ENCODE data around the gene KIF26B. TPM values are rescaled to one million over a fixed set of nuclear protein-coding genes. Genes with fewer than 3 reads are reported as not detected.

The KIF26B gene
- total RNA-seq, 2 donors from 2014 or later, result not detected

- ATAC-seq (no peak), DNase-seq (ENCODE audit: low spot score) (no peak)
- Mint-ChIP-seq H3K4me1 (ENCODE audit: low read depth in 2 of 2) (no peaks in the 10 kb centered on the region), H3K9me3 (no peaks in the 10 kb centered on the region), H3K4me3 (no peak overlapping the region), H3K27ac (no peak overlapping the region), H3K36me3 (peaks cover 1% of the 10 kb centered on the region), H3K27me3 (no peaks in the 10 kb centered on the region)
These were observed 57.5 kb downstream of the KIF26B start for GRCh38 chr1:245212221-245212710.

DNA sequence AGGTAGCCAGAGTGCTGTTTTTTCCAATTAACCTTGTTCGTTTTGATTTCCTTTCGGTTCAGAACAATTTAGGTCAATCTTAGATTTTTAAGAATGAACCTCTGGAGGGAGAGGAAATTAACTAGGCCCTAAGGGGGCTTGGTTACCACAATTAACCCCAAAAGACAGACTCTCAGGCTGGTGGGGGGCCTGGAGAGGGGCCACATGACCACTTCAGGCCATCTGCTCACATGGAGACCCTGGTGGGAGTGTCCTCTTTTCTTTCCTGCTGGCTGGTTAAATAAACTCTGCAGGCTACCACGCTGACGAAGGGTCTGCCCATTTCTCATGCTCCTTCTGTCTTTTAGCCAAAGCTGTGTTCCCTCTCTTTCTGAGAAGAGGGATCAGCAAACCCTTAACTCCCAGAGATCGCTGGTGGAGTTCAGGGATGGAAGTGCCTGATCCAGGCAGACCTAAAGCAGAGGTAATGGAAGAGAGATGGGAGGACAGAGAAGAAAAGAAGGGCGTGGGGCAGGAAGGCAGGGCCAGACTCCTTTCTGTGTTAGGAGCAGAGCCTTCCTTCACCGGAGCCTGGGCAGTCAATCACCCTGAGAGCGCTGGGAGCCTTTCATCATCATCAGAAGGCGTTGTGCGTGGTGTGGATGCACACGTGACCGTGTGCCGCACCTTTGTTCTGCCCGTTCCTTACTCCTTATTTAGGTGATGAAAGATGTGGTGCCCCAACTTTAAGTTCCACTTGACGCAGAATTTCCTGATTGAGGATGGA, 58.5 kb downstream of the KIF26B start:
- Mint-ChIP-seq H3K9me3 (no peaks in the 10 kb centered on the region), H3K4me1 (ENCODE audit: low read depth in 2 of 2) (no peaks in the 10 kb centered on the region), H3K4me3 (no peak overlapping the region), H3K27ac (no peak overlapping the region), H3K36me3 (no peaks in the 10 kb centered on the region), H3K27me3 (no peaks in the 10 kb centered on the region)
- ATAC-seq, result no peak
- no peak for DNase-seq (ENCODE audit: low spot score)

DNA sequence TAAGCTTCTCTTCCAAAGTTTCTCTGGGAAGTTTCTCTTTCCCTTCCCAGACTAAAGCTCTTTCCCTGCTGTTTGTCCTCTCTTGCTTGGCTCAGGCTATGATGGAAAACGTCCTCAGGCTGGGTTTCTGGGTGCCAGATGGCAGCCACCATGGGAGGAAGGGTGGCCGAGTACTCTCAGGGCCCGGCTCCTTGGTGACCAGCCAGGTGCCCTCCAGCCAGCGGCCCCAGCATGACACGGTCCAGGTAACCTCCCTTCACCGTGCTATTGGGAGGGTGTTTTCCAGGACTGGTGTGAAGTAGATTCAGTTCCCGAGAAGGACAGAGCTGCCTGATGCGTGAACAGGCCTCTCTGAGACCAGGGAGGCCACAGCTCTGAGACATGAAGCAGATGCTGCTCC, 60.3 kb downstream of the KIF26B start:
- no peak for DNase-seq (ENCODE audit: low spot score)
- no peak overlapping the region for H3K4me3 Mint-ChIP-seq
- no peaks in the 10 kb centered on the region for H3K4me1 Mint-ChIP-seq (ENCODE audit: low read depth in 2 of 2)
- peak in 1 of 2 donors; percentile 39 for ATAC-seq
- no peaks in the 10 kb centered on the region for H3K9me3 Mint-ChIP-seq
- H3K27me3 Mint-ChIP-seq, result no peaks in the 10 kb centered on the region
- no peak overlapping the region for H3K27ac Mint-ChIP-seq
- H3K36me3 Mint-ChIP-seq, result no peaks in the 10 kb centered on the region

DNA sequence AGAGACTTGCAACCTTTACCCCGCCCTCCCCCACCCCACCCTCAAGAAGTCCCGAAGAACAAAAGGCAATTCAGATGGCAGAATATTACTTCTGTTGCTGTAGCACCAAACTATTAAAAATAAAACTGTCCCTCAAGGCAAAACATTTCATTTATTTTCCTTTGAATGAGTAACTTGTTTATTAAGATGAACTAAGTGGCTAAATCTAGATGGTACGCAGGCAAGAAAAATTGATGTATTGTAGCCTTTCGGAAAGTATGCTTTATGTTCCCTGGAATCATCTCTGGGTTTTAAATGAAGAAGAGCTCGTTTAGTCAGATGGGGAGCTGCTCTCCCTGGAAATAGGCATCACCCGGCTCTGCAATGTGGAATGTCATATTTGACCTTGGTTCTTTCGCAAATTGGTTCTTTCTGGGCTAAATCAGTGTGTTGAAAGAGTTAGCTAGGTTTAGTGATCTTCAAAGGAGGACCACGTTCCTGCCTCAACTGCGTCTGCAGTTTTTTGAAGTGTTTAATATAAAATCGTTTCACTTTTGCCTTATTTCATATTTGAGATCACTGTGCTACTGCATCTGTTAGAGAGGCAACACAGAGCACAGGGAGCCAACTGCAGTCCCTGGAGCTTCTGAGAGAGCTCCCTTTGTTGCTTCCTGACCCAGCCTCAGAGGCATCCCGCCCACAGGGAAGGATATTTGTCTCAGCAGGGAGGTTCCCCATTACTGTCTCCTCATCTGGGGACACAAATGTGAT, 61.8 kb downstream of the KIF26B start:
- H3K27me3 Mint-ChIP-seq, result no peaks in the 10 kb centered on the region
- no peak for DNase-seq (ENCODE audit: low spot score)
- no peak overlapping the region for H3K27ac Mint-ChIP-seq
- H3K9me3 Mint-ChIP-seq, result no peaks in the 10 kb centered on the region
- no peak for ATAC-seq
- no peak overlapping the region for H3K4me3 Mint-ChIP-seq
- no peaks in the 10 kb centered on the region for H3K36me3 Mint-ChIP-seq
- no peaks in the 10 kb centered on the region for H3K4me1 Mint-ChIP-seq (ENCODE audit: low read depth in 2 of 2)

DNA sequence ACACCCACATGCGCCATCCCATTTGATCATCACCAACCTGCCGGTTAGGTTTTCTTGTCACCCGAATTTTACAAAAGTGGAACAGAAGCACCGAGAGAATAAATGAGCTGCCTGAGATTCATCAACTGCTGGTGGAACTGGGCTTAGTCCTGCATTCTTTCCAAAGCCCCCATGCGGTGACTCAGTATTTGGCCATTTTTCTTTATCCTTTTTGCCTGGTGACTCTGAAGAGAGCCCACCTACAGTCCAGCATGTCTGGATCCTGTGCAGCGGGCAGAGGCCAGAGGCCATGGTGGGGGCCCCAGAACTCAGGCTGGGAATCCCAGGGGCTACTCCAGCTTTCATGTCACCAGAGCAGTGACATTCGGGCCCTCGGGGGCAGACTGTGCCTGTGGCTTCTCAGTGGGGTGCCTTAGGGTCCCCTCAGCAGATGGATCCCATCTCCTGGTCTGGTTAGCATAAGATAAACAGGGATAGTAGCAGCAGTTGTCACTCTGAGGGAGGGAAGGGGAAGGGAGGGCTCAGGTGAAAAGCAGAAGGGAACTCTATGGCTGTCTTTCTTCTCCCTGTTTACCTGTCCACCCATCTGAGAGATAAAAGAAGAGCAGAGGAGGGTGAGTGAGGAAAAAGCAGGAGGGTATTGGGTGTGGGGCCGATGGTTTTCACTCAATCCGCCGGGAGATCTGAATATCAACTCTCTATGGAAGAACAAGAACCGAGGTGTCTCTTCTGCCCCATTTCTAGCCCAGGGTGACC, 63.2 kb downstream of the KIF26B start:
- no peak overlapping the region for H3K4me3 Mint-ChIP-seq
- no peaks in the 10 kb centered on the region for H3K4me1 Mint-ChIP-seq (ENCODE audit: low read depth in 2 of 2)
- no peak for DNase-seq (ENCODE audit: low spot score)
- H3K27me3 Mint-ChIP-seq, result no peaks in the 10 kb centered on the region
- H3K36me3 Mint-ChIP-seq, result no peaks in the 10 kb centered on the region
- H3K9me3 Mint-ChIP-seq, result no peaks in the 10 kb centered on the region
- ATAC-seq, result no peak
- H3K27ac Mint-ChIP-seq, result no peak overlapping the region

DNA sequence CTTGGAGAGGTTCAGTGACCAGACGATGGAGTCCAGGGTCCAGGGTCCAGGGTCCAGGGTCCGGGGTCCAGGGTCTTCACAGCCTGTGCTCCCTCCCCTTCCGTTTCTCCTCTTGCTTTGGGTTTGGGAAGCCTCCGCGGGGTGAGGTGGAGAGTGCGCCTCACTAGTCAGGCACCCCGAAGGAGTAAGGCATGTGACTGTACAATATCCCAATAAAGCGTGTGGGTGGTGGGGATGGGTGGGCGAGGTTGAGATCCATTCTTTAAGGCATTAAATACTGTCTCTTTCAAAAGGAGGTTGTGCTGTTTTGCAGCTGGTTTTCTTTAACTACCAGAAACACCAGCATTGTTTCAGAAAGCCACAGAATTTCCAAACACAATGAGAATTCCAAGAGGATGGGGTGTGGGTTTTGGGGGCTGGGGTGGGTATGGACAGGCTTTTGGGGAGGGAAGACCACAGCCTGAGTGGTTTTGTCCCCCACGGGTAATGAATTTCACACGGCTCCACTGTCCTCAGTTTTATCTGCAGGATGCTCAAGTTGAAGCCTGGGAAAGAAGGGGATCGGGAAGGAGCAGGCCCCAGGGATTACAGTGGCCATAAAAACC, 65.7 kb downstream of the KIF26B start:
- no peak overlapping the region for H3K4me3 Mint-ChIP-seq

GRCh38 chr1:245221805-245222204, 67.0 kb downstream of the KIF26B start:
- no peak overlapping the region for H3K27ac Mint-ChIP-seq
- H3K4me3 Mint-ChIP-seq, result no peak overlapping the region
- H3K36me3 Mint-ChIP-seq, result no peaks in the 10 kb centered on the region
- no peaks in the 10 kb centered on the region for H3K4me1 Mint-ChIP-seq (ENCODE audit: low read depth in 2 of 2)
- no peaks in the 10 kb centered on the region for H3K27me3 Mint-ChIP-seq
- ATAC-seq (no peak), DNase-seq (ENCODE audit: low spot score) (no peak)
- no peaks in the 10 kb centered on the region for H3K9me3 Mint-ChIP-seq

More for the DNA sequence above, 65.7 kb downstream of the KIF26B start:
- no peaks in the 10 kb centered on the region for H3K4me1 Mint-ChIP-seq (ENCODE audit: low read depth in 2 of 2)
- H3K9me3 Mint-ChIP-seq, result no peaks in the 10 kb centered on the region
- H3K36me3 Mint-ChIP-seq, result no peaks in the 10 kb centered on the region
- no peak for DNase-seq (ENCODE audit: low spot score)
- no peak for ATAC-seq
- no peaks in the 10 kb centered on the region for H3K27me3 Mint-ChIP-seq
- no peak overlapping the region for H3K27ac Mint-ChIP-seq

DNA sequence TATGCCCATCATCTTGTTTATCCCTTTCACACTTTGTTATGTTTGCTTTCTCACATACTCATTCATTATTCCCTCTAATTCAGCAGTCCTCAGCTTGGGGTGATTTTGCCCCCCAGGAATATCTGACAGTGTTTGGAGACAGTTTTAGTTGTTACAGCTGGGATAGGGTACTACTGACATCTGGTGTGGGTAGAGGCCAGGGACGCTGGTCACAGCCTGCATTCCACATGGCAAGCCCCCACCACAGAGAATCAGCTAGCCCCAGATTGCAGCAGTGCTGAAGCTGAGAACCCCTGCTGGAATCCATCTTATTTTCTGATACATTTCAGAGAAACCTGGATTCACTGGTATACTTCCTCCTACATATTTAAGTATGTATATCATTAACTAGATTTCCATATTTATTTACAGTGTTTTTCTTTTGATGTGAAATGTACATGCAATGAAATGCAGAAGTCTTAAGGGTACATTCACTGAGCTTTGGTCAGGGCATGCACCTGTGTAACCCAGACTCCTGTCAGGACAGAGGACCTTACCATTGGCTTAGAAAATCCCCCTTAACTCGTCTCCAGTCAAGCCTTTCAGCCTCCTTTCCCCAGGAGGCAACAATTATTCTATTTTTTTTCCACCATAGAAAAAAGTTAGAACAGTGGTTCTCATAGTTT, 68.3 kb downstream of the KIF26B start:
- Mint-ChIP-seq H3K4me3 (no peak overlapping the region), H3K36me3 (no peaks in the 10 kb centered on the region), H3K4me1 (ENCODE audit: low read depth in 2 of 2) (no peaks in the 10 kb centered on the region), H3K9me3 (no peaks in the 10 kb centered on the region), H3K27me3 (no peaks in the 10 kb centered on the region), H3K27ac (no peak overlapping the region)
- ATAC-seq (no peak), DNase-seq (ENCODE audit: low spot score) (no peak)

- peak in 1 of 2 donors; percentile 11 for ATAC-seq
- Mint-ChIP-seq H3K4me3 (no peak overlapping the region), H3K36me3 (no peaks in the 10 kb centered on the region), H3K27ac (no peak overlapping the region), H3K9me3 (no peaks in the 10 kb centered on the region), H3K27me3 (peaks cover 0 to under 1% of the 10 kb centered on the region in 2 donors), H3K4me1 (ENCODE audit: low read depth in 2 of 2) (no peaks in the 10 kb centered on the region)
- no peak for DNase-seq (ENCODE audit: low spot score)
These were observed 70.8 kb downstream of the KIF26B start for GRCh38 chr1:245225322-245226202.

DNA sequence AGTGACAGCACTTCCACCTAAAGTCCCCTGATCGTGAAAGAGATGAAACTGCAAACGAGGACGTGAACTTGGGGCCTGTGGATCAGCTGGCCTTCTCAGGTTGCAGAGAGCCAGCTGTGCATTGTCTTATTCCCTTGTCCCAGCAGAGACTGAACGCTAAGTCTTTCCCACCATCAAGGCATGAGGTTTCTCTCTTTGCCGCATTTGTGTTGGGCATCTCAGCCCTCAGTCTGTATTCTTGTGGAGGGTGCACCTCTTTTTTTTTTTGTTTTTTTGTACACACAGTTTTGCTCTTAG, 71.4 kb downstream of the KIF26B start:
- DNase-seq (ENCODE audit: low spot score), result no peak
- H3K4me1 Mint-ChIP-seq (ENCODE audit: low read depth in 2 of 2), result no peaks in the 10 kb centered on the region
- peaks cover 0 to 6% of the 10 kb centered on the region in 2 donors for H3K27me3 Mint-ChIP-seq
- H3K36me3 Mint-ChIP-seq, result no peaks in the 10 kb centered on the region
- H3K9me3 Mint-ChIP-seq, result no peaks in the 10 kb centered on the region
- no peak overlapping the region for H3K4me3 Mint-ChIP-seq
- H3K27ac Mint-ChIP-seq, result no peak overlapping the region
- ATAC-seq, result no peak

DNA sequence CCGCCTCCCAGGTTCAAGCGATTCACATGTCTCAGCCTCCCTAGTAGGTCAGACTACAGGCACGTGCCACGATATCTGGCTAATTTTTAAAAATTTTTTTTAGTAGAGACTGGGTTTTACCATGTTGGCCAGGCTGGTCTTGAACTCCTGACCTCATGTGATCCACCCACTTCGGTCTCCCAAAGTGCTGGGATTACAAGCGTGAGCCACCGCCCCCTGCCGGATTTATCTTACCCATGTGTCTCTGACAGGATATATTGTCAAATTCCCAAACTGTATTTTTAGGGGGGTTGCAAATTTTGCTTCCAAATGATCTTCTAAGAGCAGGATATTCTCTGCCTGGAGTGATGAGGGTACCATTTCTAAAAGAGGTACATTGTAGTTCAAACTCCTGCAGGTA, 74.3 kb downstream of the KIF26B start:
- Mint-ChIP-seq H3K4me3 (no peak overlapping the region), H3K27me3 (peaks cover 0 to 15% of the 10 kb centered on the region in 2 donors), H3K36me3 (no peaks in the 10 kb centered on the region), H3K9me3 (no peaks in the 10 kb centered on the region), H3K4me1 (ENCODE audit: low read depth in 2 of 2) (no peaks in the 10 kb centered on the region), H3K27ac (no peak overlapping the region)
- DNase-seq (ENCODE audit: low spot score), result no peak
- ATAC-seq, result no peak

DNA sequence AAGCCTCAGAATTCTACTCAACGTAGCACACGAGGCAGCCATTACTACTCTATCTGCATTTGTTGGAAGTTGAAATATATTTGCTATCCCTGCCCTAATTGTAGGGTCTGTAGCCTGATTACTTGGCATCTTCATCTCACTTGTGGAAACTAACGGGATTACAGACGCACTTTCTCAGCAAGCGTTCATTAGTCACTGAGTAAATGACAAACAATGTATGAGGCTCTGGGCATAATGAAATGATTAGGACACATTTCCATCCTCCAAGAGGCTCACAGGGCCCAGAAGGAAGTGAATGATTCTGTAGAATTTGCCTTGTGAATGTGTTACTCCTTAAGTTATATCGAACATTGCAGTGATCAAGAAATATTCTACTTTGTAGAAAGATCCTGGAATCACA, 78.1 kb downstream of the KIF26B start:
- ATAC-seq, result no peak
- Mint-ChIP-seq H3K4me3 (no peak overlapping the region), H3K9me3 (no peaks in the 10 kb centered on the region), H3K27me3 (peaks cover 0 to 22% of the 10 kb centered on the region in 2 donors), H3K4me1 (ENCODE audit: low read depth in 2 of 2) (no peaks in the 10 kb centered on the region), H3K27ac (no peak overlapping the region), H3K36me3 (no peaks in the 10 kb centered on the region)
- DNase-seq (ENCODE audit: low spot score), result no peak
